Fibroblast of mammary gland (primary cell): ENCODE data around the gene FAM98A.

ENCODE experiments used
- DNase-seq: peaks from one replicate; pipeline ENCODE4 v3.0.0-alpha.2; 2010; ENCODE audit warnings: low read depth
- H3K4me3 ChIP-seq: 2 replicates; pipeline ENCODE4 v1.5.1; 2011; ENCODE audit warnings: low read depth, mild to moderate bottlenecking, low read length, moderate library complexity; ENCODE audit not compliant: control insufficient read depth
- CTCF ChIP-seq: conservative IDR thresholded peaks from 2 replicates; pipeline ENCODE4 v1.5.1; 2011; ENCODE audit warnings: low read depth, low read length, inconsistent platforms; ENCODE audit not compliant: control insufficient read depth, insufficient read depth

The FAM98A gene

GRCh38 chr2:33632831-33633230 lies 33.7 kb upstream of the FAM98A start:
- TF ChIP-seq CTCF = no peak
- no peak for DNase-seq
- no peak overlapping the region for H3K4me3 ChIP-seq

GRCh38 chr2:33628031-33628827 lies 29.1 kb upstream of the FAM98A start:
- no peak for TF ChIP-seq CTCF

GRCh38 chr2:33619028-33619427 lies 19.9 kb upstream of the FAM98A start:
- no peak overlapping the region for H3K4me3 ChIP-seq
- no peak for TF ChIP-seq CTCF
- no peak for DNase-seq

More at GRCh38 chr2:33628031-33628827, 29.1 kb upstream of the FAM98A start:
- H3K4me3 ChIP-seq = no peak overlapping the region
- DNase-seq = no peak

- no peak for TF ChIP-seq CTCF
- DNase-seq = no peak
- no peak overlapping the region for H3K4me3 ChIP-seq
Observed at GRCh38 chr2:33617989-33618388, 18.9 kb upstream of the FAM98A start.

GRCh38 chr2:33617401-33617800 lies 18.3 kb upstream of the FAM98A start:
- no peak for DNase-seq
- no peak overlapping the region for H3K4me3 ChIP-seq
- TF ChIP-seq CTCF = no peak

GRCh38 chr2:33616873-33617272 lies 17.8 kb upstream of the FAM98A start:
- no peak for TF ChIP-seq CTCF
- peak; percentile 17 for DNase-seq
- no peak overlapping the region for H3K4me3 ChIP-seq
